Tibial nerve (tissue), 4 donors: Measurements from ENCODE around the gene RNF157.

Source experiments
- CTCF ChIP-seq, 5 experiments: fragments of 200-600 bp in 3 of 5; fragments of 450-650 bp in 2 of 5; sonication (generic) in 3 of 5; IDR thresholded peaks; one replicate each; pipeline ENCODE4 v1.5.1; 2016 to 2019; ENCODE audit warnings: antibody characterized with exemption in 5 of 5, mild to moderate bottlenecking in 3 of 5, moderate library complexity in 2 of 5
- EP300 ChIP-seq, 2 donors: sonication (generic); formaldehyde crosslinking; IDR thresholded peaks; one replicate each; pipeline ENCODE4 v1.6.1; 2017; ENCODE audit warnings: antibody characterized with exemption in 2 of 2, mild to moderate bottlenecking in 1 of 2
- POLR2A ChIP-seq, 2 donors: fragments of 450-650 bp; IDR thresholded peaks; one replicate each; pipeline ENCODE4 v1.6.1; 2017; ENCODE audit warnings: antibody characterized with exemption in 2 of 2, mild to moderate bottlenecking in 2 of 2, moderate library complexity in 2 of 2

- TF ChIP-seq CTCF (IDR thresholded peaks at IDR 0.05) (no peak), POLR2A (IDR thresholded peaks at IDR 0.05) (no peak), EP300 (IDR thresholded peaks at IDR 0.05) (no peak)
These were observed 116.3 kb downstream of the RNF157 start for GRCh38 chr17:76123749-76124581.
